SU-DHL-6 (cell line): Measurements from ENCODE around the gene SLC9A7.

Experiments
- CTCF ChIP-seq: fragments of 200-600 bp; sonication (generic); IDR thresholded peaks from one replicate; pipeline ENCODE4 v1.5.1; 2017; ENCODE audit warnings: antibody characterized with exemption, mild to moderate bottlenecking, low read length, moderate library complexity; ENCODE audit not compliant: insufficient read depth, poor library complexity, severe bottlenecking
- EZH2phosphoT487 ChIP-seq: fragments of 200-600 bp; sonication (generic), shearing (Covaris generic); conservative IDR thresholded peaks from 2 replicates; pipeline ENCODE4 v1.6.1; 2018; ENCODE audit warnings: mild to moderate bottlenecking, antibody characterized with exemption, low read length, moderate library complexity, mixed read lengths

- TF ChIP-seq CTCF (no peak), EZH2phosphoT487 (no peak)
These were observed 85.1 kb downstream of the SLC9A7 start for GRCh38 chrX:46673620-46674359.
